HepG2 (cell line): Measurements from ENCODE around the gene ASTN1.

Experiments
- AFF4 ChIP-seq: sonication (generic); formaldehyde crosslinking; IDR thresholded peaks from 2 replicates; pipeline ENCODE4 v1.4.0; 2020; ENCODE audit warnings: missing genetic modification reagents
- DPF2 ChIP-seq: sonication (generic); formaldehyde crosslinking; IDR thresholded peaks from 2 replicates; pipeline ENCODE4 v1.4.0; 2020; ENCODE audit warnings: mild to moderate bottlenecking, low read depth, missing genetic modification reagents, borderline replicate concordance
- ELF4 ChIP-seq: sonication (generic); formaldehyde crosslinking; IDR thresholded peaks from 2 replicates; pipeline ENCODE4 v1.5.0; 2020; ENCODE audit warnings: missing genetic modification reagents, mild to moderate bottlenecking, moderate library complexity, borderline replicate concordance
- HES4 ChIP-seq: sonication (generic); formaldehyde crosslinking; IDR thresholded peaks from 2 replicates; pipeline ENCODE4 v1.9.0; 2021; ENCODE audit warnings: mild to moderate bottlenecking, missing genetic modification reagents, borderline replicate concordance
- HMGXB4 ChIP-seq, 2 experiments: sonication (generic) in 1 of 2; formaldehyde crosslinking in 1 of 2; IDR thresholded peaks; 2 replicates each; pipeline versions ENCODE4 v1.4.0 to v1.6.1; 2018 to 2020; ENCODE audit warnings: missing genetic modification reagents in 2 of 2, borderline replicate concordance in 1 of 2, low read depth in 1 of 2, mild to moderate bottlenecking in 1 of 2, missing biosample characterization in 1 of 2
- IRF1 ChIP-seq: sonication (generic); formaldehyde crosslinking; IDR thresholded peaks from 2 replicates; pipeline ENCODE4 v1.4.0; 2020; ENCODE audit warnings: low read depth, mild to moderate bottlenecking, missing genetic modification reagents
- KIAA2018 ChIP-seq: sonication (generic); formaldehyde crosslinking; IDR thresholded peaks from 2 replicates; pipeline ENCODE4 v1.5.0; 2020; ENCODE audit warnings: mild to moderate bottlenecking, missing genetic modification reagents, borderline replicate concordance
- LRRFIP1 ChIP-seq: sonication (generic); formaldehyde crosslinking; conservative IDR thresholded peaks from 2 replicates; pipeline ENCODE4 v1.4.0; 2020; ENCODE audit warnings: missing genetic modification reagents
- SMARCC2 ChIP-seq: fragments of 450-650 bp; IDR thresholded peaks from 2 replicates; pipeline ENCODE4 v1.6.1; 2017; ENCODE audit warnings: antibody characterized with exemption, mild to moderate bottlenecking
- ZFP37 ChIP-seq: sonication (generic); formaldehyde crosslinking; IDR thresholded peaks from 2 replicates; pipeline ENCODE4 v1.4.0; 2020; ENCODE audit warnings: missing genetic modification reagents, borderline replicate concordance
- ZNF253 ChIP-seq: sonication (generic); formaldehyde crosslinking; IDR thresholded peaks from 2 replicates; pipeline ENCODE4 v1.8.0; 2022; ENCODE audit warnings: mild to moderate bottlenecking, missing genetic modification reagents, borderline replicate concordance
- ZNF34 ChIP-seq: sonication (generic); formaldehyde crosslinking; IDR thresholded peaks from 2 replicates; pipeline ENCODE4 v1.4.0; 2020; ENCODE audit warnings: mild to moderate bottlenecking, missing genetic modification reagents, borderline replicate concordance
- ZNF652 ChIP-seq: IDR thresholded peaks from 2 replicates; pipeline ENCODE4 v1.6.1; 2016; ENCODE audit warnings: low read depth, borderline replicate concordance
- ZNF746 ChIP-seq: sonication (generic); formaldehyde crosslinking; IDR thresholded peaks from 2 replicates; pipeline ENCODE4 v1.8.0; 2022; ENCODE audit warnings: mild to moderate bottlenecking, missing genetic modification reagents

GRCh38 chr1:177133977-177134538, 30.5 kb downstream of the ASTN1 start:
- TF ChIP-seq HMGXB4 (CRISPR knock-in tag; IDR thresholded peaks at IDR 0.05; ENCODE audit: borderline replicate concordance in 1 of 2, low read depth in 1 of 2) (no peak), ELF4 (no peak), ZNF652 (CRISPR knock-in tag) (no peak), ZNF253 (CRISPR knock-in tag) (no peak), ZFP37 (CRISPR knock-in tag) (no peak), AFF4 (CRISPR knock-in tag) (no peak), LRRFIP1 (CRISPR knock-in tag) (no peak), SMARCC2 (no peak), HES4 (no peak), DPF2 (CRISPR knock-in tag) (no peak), KIAA2018 (CRISPR knock-in tag) (no peak), ZNF746 (no peak), ZNF34 (CRISPR knock-in tag) (no peak), IRF1 (no peak)
